GM23338 (cell line): ENCODE data around the gene SERPINB11. TPM values are rescaled to one million over a fixed set of nuclear protein-coding genes. Genes with fewer than 3 reads are reported as not detected.

Experiments
- ATAC-seq: fragments of 200-7000 bp; cut with Tn5 transposase; 3 replicates; pipeline ENCODE4 v1.9.1; 2020
- DNase-seq: peaks from one replicate; pipeline ENCODE4 v3.0.0-alpha.2; 2015; ENCODE audit warnings: low spot score
- H2AFZ ChIP-seq: fragments of 200-600 bp; sonication (generic); 2 replicates; pipeline ENCODE4 v1.8.0; 2016; ENCODE audit warnings: antibody characterized with exemption, mild to moderate bottlenecking, moderate library complexity
- H3F3A ChIP-seq: fragments of 200-600 bp; sonication (generic); replicated peaks from 2 replicates; pipeline ENCODE4 v1.8.0; 2017; ENCODE audit warnings: antibody characterized with exemption, mixed run types, low read depth
- H3K27ac ChIP-seq: fragments of 200-600 bp; sonication (generic); 2 replicates; pipeline ENCODE4 v1.6.1; 2016; ENCODE audit warnings: low read depth
- H3K27me3 ChIP-seq: fragments of 200-600 bp; sonication (generic); 2 replicates; pipeline ENCODE4 v1.8.0; 2016; ENCODE audit warnings: mild to moderate bottlenecking, mixed run types, moderate library complexity; ENCODE audit not compliant: insufficient read depth
- H3K36me3 ChIP-seq: fragments of 200-600 bp; sonication (generic); 2 replicates; pipeline ENCODE4 v1.8.0; 2016; ENCODE audit warnings: mild to moderate bottlenecking; ENCODE audit not compliant: insufficient read depth
- H3K4me1 ChIP-seq: fragments of 200-600 bp; sonication (generic); 2 replicates; pipeline ENCODE4 v1.8.0; 2016; ENCODE audit warnings: mild to moderate bottlenecking, moderate library complexity; ENCODE audit not compliant: insufficient read depth
- H3K4me2 ChIP-seq: fragments of 200-600 bp; sonication (generic); 2 replicates; pipeline ENCODE4 v1.7.1; 2017; ENCODE audit warnings: mixed run types
- H3K4me3 ChIP-seq: fragments of 200-600 bp; sonication (generic); 2 replicates; pipeline ENCODE4 v1.6.1; 2016; ENCODE audit warnings: mixed run types
- H3K79me2 ChIP-seq: fragments of 200-600 bp; sonication (generic); replicated peaks from 2 replicates; pipeline ENCODE4 v1.8.0; 2017; ENCODE audit warnings: mild to moderate bottlenecking; ENCODE audit not compliant: insufficient read depth
- H3K9me2 ChIP-seq: fragments of 200-600 bp; sonication (generic); 2 replicates; pipeline ENCODE4 v1.8.0; 2017; ENCODE audit not compliant: insufficient read depth
- H4K20me1 ChIP-seq: fragments of 200-600 bp; sonication (generic); replicated peaks from 2 replicates; pipeline ENCODE4 v1.8.0; 2017; ENCODE audit warnings: mild to moderate bottlenecking; ENCODE audit not compliant: insufficient read depth
- H3K27ac Mint-ChIP-seq: 2 replicates; pipeline ENCODE4 v1.8.0; 2020; ENCODE audit warnings: inconsistent platforms, mild to moderate bottlenecking, moderate library complexity, mixed read lengths
- H3K27me3 Mint-ChIP-seq: 3 replicates; pipeline ENCODE4 v1.8.0; 2022; ENCODE audit warnings: low read depth, mild to moderate bottlenecking, moderate library complexity, mixed read lengths, inconsistent platforms; ENCODE audit not compliant: insufficient read depth, poor library complexity
- H3K36me3 Mint-ChIP-seq: 3 replicates; pipeline ENCODE4 v1.8.0; 2021; ENCODE audit warnings: low read depth, mild to moderate bottlenecking, inconsistent platforms, moderate library complexity, mixed read lengths
- H3K4me1 Mint-ChIP-seq: 3 replicates; pipeline ENCODE4 v1.8.0; 2020; ENCODE audit warnings: mild to moderate bottlenecking, inconsistent platforms, mixed read lengths
- H3K4me3 Mint-ChIP-seq: 3 replicates; pipeline ENCODE4 v1.8.0; 2021; ENCODE audit warnings: moderate library complexity, mild to moderate bottlenecking, inconsistent platforms, mixed read lengths
- H3K9me3 Mint-ChIP-seq: 3 replicates; pipeline ENCODE4 v1.8.0; 2020; ENCODE audit warnings: moderate library complexity, mild to moderate bottlenecking, inconsistent platforms, mixed read lengths
- EZH2 ChIP-seq: fragments of 200-600 bp; sonication (generic); IDR thresholded peaks from one replicate; pipeline ENCODE4 v1.8.0; 2017; ENCODE audit warnings: antibody characterized with exemption, mild to moderate bottlenecking, low read depth; ENCODE audit not compliant: unreplicated experiment
- NANOG ChIP-seq: IDR thresholded peaks from 2 replicates; pipeline ENCODE4 v1.6.1; 2016; ENCODE audit warnings: antibody characterized with exemption, borderline replicate concordance
- STAT1 ChIP-seq: IDR thresholded peaks from one replicate; pipeline ENCODE4 v1.6.1; 2016; ENCODE audit warnings: antibody characterized with exemption; ENCODE audit not compliant: unreplicated experiment
- ZNF114 ChIP-seq: fragments of 250-450 bp; sonication (Bioruptor Pico); IDR thresholded peaks from 2 replicates; pipeline ENCODE4 v1.5.0; 2020; ENCODE audit warnings: mild to moderate bottlenecking, moderate library complexity
- ZNF331 ChIP-seq: fragments of 250-450 bp; sonication (Bioruptor Pico); IDR thresholded peaks from 2 replicates; pipeline ENCODE4 v1.5.0; 2020; ENCODE audit warnings: low read depth, mild to moderate bottlenecking, moderate library complexity
- ZNF462 ChIP-seq: fragments of 250-450 bp; sonication (Bioruptor Pico); IDR thresholded peaks from 2 replicates; pipeline ENCODE4 v1.5.0; 2020; ENCODE audit warnings: mild to moderate bottlenecking, moderate library complexity
- polyA plus RNA-seq: library from polyadenylated mRNA; unstranded; fragments of >200 nt; fragmentation: Nextera tagmentation; extraction: Ambion mirVana; gene quantifications from 2 replicates; pipeline ENCODE4 v1.2.1, GENCODE V29; 2016
- total RNA-seq: library from RNA; depleted of rRNA; stranded (reverse); fragments of >200 nt; shearing (Covaris generic); gene quantifications from 2 replicates; pipeline ENCODE4 v1.2.3, GENCODE V29; 2014

Gene SERPINB11
- total and polyA plus RNA-seq, 2 experiments from 2014 or later, result not detected

DNA sequence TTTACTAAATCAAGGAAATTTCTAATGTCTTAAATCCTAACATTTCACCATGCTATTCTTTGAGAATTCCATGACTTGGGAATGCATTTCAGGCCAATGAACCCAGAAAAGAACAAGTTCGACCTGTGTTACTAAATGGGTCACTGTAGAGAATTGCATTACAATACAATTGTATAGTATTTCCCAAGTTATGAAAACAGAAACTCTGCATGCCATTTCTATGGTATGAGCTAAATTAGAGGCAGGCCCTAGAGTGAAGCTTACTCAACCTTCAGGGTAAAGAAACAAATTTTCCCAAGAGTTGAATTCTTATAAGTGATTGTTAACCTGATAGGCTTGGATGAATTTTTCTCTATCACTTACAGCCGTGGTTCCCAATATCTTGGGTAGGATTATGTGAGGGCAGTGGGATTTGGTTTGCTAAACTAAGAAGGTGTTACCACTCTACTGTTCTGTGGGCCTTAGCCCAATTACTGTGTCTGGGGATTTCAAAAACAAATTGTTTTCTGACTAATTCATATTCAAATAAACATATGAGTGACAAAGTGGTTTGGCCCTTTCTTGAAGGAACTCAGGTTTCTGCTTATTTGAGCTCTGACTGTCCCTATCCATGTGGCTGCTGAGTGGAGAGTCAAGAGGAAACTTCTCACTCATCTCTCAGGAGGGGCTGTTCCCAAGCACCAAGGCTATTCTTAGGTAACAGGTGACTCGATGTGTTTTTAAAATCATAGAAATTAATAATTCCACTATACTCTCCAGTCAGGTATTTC, 61.3 kb downstream of the SERPINB11 start:
- no peak overlapping the region for H3K4me2 ChIP-seq
- no peaks in the 10 kb centered on the region for H3K27me3 ChIP-seq
- H2AFZ ChIP-seq, result no peak overlapping the region
- no peaks in the 10 kb centered on the region for H3K27me3 Mint-ChIP-seq
- H3K4me3 Mint-ChIP-seq, result no peak overlapping the region
- no peak for DNase-seq
- no peaks in the 10 kb centered on the region for H3K4me1 ChIP-seq
- TF ChIP-seq ZNF331 (CRISPR knock-in tag), result no peak
- no peak for TF ChIP-seq STAT1
- TF ChIP-seq ZNF114 (CRISPR knock-in tag), result no peak
- TF ChIP-seq EZH2, result no peak
- no peak for TF ChIP-seq ZNF462 (CRISPR knock-in tag)
- TF ChIP-seq NANOG, result no peak
- no peak overlapping the region for H3K4me3 ChIP-seq
- no peaks in the 10 kb centered on the region for H3K79me2 ChIP-seq
- no peaks in the 10 kb centered on the region for H3K36me3 ChIP-seq
- no peak overlapping the region for H3K27ac Mint-ChIP-seq
- H3K36me3 Mint-ChIP-seq, result peaks cover 14% of the 10 kb centered on the region
- no peaks in the 10 kb centered on the region for H4K20me1 ChIP-seq
- no peak overlapping the region for H3K27ac ChIP-seq
- peaks cover 3% of the 10 kb centered on the region; the same call in 1 of the 3 replicates for H3K4me1 Mint-ChIP-seq
- ATAC-seq, result no peak
- no peaks in the 10 kb centered on the region for H3F3A ChIP-seq
- H3K9me2 ChIP-seq, result peaks cover 7% of the 10 kb centered on the region; the same call in 1 of the 2 replicates
- peaks cover 27% of the 10 kb centered on the region for H3K9me3 Mint-ChIP-seq
